ENCODE measurements around the gene PNMT. TPM values are rescaled to one million over a fixed set of nuclear protein-coding genes. Genes with fewer than 3 reads are reported as not detected.

The PNMT gene
- total RNA-seq, 6 experiments from 2014 or later = 0.37 TPM; not detected in 4

- no peaks in the 10 kb centered on the region for H3K36me3 ChIP-seq
- H3K9me3 ChIP-seq = no peaks in the 10 kb centered on the region
- no peak overlapping the region for H3K4me3 ChIP-seq
- DNase-seq = no peak
- TF ChIP-seq, protein P1, sequence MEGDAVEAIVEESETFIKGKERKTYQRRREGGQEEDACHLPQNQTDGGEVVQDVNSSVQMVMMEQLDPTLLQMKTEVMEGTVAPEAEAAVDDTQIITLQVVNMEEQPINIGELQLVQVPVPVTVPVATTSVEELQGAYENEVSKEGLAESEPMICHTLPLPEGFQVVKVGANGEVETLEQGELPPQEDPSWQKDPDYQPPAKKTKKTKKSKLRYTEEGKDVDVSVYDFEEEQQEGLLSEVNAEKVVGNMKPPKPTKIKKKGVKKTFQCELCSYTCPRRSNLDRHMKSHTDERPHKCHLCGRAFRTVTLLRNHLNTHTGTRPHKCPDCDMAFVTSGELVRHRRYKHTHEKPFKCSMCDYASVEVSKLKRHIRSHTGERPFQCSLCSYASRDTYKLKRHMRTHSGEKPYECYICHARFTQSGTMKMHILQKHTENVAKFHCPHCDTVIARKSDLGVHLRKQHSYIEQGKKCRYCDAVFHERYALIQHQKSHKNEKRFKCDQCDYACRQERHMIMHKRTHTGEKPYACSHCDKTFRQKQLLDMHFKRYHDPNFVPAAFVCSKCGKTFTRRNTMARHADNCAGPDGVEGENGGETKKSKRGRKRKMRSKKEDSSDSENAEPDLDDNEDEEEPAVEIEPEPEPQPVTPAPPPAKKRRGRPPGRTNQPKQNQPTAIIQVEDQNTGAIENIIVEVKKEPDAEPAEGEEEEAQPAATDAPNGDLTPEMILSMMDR (IDR thresholded peaks at IDR 0.05) = peak in 2 of 4 donors; percentile 4 to 5
- no peak for TF ChIP-seq POLR2A (IDR thresholded peaks at IDR 0.05)
- ATAC-seq = peak; percentile 3 to 22 (median 12)
- H3K27me3 ChIP-seq = peaks cover 0 to 4% of the 10 kb centered on the region in 2 donors
- peaks cover 0 to 45% (median 22%) of the 10 kb centered on the region in 4 donors for H3K4me1 ChIP-seq
- H3K27ac ChIP-seq = no peak overlapping the region
- intact Hi-C loops (cut with DNase I) = no loop called here
- WGBS (ENCODE audit: insufficient coverage, low coverage, low lambda C conversion rate, missing lambda C conversion rate) = 0% methylated on average over 1 of the region's 17 CpGs
These were observed 2.5 kb upstream of the PNMT start for GRCh38 chr17:39665642-39666224.

GRCh38 chr17:39666231-39666600 is 2.0 kb upstream of the PNMT start:
- intact Hi-C loops (cut with DNase I) = no loop called here
- H3K27ac ChIP-seq = no peak overlapping the region

GRCh38 chr17:39666601-39667261 is 1.5 kb upstream of the PNMT start:
- peak; percentile 72 to 95 (median 93) for DNase-seq
- peak; percentile 61 to 84 (median 74) for ATAC-seq
- peaks cover 0 to 45% (median 22%) of the 10 kb centered on the region in 4 donors for H3K4me1 ChIP-seq

More at GRCh38 chr17:39666231-39666600, 2.0 kb upstream of the PNMT start:
- H3K27me3 ChIP-seq = peaks cover 0 to 4% of the 10 kb centered on the region in 2 donors
- H3K36me3 ChIP-seq = no peaks in the 10 kb centered on the region
- WGBS (ENCODE audit: insufficient coverage, low coverage, low lambda C conversion rate, missing lambda C conversion rate) = 0% methylated on average over 1 of the region's 2 CpGs
- H3K9me3 ChIP-seq = no peaks in the 10 kb centered on the region
- no peak for ATAC-seq
- TF ChIP-seq, protein P1 (IDR thresholded peaks at IDR 0.05) = no peak
- no peak for TF ChIP-seq POLR2A (IDR thresholded peaks at IDR 0.05)
- no peak for DNase-seq
- peaks cover 0 to 45% (median 22%) of the 10 kb centered on the region in 4 donors for H3K4me1 ChIP-seq
- H3K4me3 ChIP-seq = no peak overlapping the region

DNA sequence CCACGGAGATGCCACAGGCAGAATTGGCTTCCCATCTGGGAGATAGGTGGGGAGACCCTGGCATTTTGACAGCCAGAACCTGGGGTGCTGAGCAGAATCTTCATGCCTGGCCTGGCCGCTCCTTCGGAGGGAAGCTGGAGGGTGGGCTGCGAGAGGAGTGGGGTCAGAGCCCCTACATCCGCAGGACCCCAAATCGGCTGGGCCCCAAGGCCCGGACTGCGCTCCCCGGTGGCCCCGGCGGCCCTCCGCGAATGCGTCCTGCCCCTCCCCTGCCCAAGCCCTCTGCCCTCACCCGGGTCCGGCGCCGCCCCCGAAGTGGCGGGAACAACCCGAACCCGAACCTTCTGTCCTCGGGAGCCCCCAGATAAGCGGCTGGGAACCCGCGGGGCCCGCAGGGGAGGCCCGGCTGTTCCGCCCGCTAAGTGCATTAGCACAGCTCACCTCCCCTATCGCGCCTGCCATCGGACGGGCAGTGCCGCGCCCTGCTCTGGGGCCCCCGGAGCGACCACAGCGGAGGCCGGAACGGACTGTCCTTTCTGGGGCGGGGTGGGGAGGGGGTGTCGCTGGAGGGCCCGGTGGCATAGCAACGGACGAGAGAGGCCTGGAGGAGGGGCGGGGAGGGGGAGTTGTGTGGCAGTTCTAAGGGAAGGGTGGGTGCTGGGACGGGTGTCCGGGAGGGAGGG is 850 bp upstream of the PNMT start:
- ATAC-seq = peak in 2 of 4 donors; percentile 1 to 9

More at GRCh38 chr17:39666601-39667261, 1.5 kb upstream of the PNMT start:
- H3K27ac ChIP-seq = no peak overlapping the region
- WGBS (ENCODE audit: insufficient coverage, low coverage, low lambda C conversion rate, missing lambda C conversion rate) = 10% methylated on average over 6 of the region's 11 CpGs
- TF ChIP-seq, protein P1 (IDR thresholded peaks at IDR 0.05) = no peak
- no peak for TF ChIP-seq POLR2A (IDR thresholded peaks at IDR 0.05)
- H3K4me3 ChIP-seq = no peak overlapping the region
- no peaks in the 10 kb centered on the region for H3K36me3 ChIP-seq
- intact Hi-C loops (cut with DNase I) = no loop called here
- H3K27me3 ChIP-seq = peaks cover 0 to 4% of the 10 kb centered on the region in 2 donors
- no peaks in the 10 kb centered on the region for H3K9me3 ChIP-seq

More for the DNA sequence above, 850 bp upstream of the PNMT start:
- H3K36me3 ChIP-seq = no peaks in the 10 kb centered on the region
- H3K4me3 ChIP-seq = no peak overlapping the region
- intact Hi-C loops (cut with DNase I) = no loop called here
- H3K9me3 ChIP-seq = no peaks in the 10 kb centered on the region
- peak in 2 of 3 donors; percentile 56 to 60 for DNase-seq
- WGBS (ENCODE audit: insufficient coverage, low coverage, low lambda C conversion rate, missing lambda C conversion rate) = 0% methylated on average over 6 of the region's 49 CpGs
- no peak overlapping the region for H3K27ac ChIP-seq
- peaks cover 0 to 4% of the 10 kb centered on the region in 2 donors for H3K27me3 ChIP-seq
- TF ChIP-seq POLR2A (IDR thresholded peaks at IDR 0.05) = no peak
- TF ChIP-seq, protein P1 (IDR thresholded peaks at IDR 0.05) = no peak
- H3K4me1 ChIP-seq = peaks cover 0 to 45% (median 22%) of the 10 kb centered on the region in 4 donors

All from right lobe of liver (tissue), 6 donors.